ENCODE data around the gene PDPK1.
"Not testable (repeated sequence)": the region's sequence is repeated elsewhere in the genome, so short reads cannot be mapped to it uniquely, and the experiment has no call there.

GRCh38 chr16:2599785-2600184, 62.0 kb downstream of the PDPK1 start:
- TF ChIP-seq CTCF, EP300, POLR2A (IDR thresholded peaks at IDR 0.05): not testable (repeated sequence)

Measured in ovary (tissue), 3 donors.